ENCODE measurements around the gene ZNF195.

ZNF195 gene

DNA sequence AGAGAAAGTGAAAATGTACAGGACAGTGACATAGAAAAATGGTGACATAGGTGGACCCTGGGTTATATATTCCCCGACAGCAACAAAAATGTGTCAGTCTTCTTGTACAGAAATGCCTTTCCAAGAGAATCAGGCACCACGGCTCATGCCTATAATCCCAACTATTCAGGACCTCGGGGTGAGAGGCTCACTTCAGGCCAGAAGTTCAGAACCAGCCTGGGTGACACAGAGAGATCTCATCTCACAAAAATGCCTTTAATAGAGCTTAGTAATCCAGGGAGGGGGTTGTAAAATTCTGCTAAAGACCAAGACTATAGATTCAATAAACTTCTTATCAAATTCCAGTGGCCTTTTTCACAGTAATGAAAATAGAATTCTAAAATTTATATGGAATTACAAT is 10.7 kb downstream of the ZNF195 start:
- in situ Hi-C loops (cut with MboI; ENCODE audit: low pct_unique_long_range_greater_than_20kb, low sequenced_read_pairs, unreplicated experiment) = no loop called here
- TF ChIP-seq, protein P1, sequence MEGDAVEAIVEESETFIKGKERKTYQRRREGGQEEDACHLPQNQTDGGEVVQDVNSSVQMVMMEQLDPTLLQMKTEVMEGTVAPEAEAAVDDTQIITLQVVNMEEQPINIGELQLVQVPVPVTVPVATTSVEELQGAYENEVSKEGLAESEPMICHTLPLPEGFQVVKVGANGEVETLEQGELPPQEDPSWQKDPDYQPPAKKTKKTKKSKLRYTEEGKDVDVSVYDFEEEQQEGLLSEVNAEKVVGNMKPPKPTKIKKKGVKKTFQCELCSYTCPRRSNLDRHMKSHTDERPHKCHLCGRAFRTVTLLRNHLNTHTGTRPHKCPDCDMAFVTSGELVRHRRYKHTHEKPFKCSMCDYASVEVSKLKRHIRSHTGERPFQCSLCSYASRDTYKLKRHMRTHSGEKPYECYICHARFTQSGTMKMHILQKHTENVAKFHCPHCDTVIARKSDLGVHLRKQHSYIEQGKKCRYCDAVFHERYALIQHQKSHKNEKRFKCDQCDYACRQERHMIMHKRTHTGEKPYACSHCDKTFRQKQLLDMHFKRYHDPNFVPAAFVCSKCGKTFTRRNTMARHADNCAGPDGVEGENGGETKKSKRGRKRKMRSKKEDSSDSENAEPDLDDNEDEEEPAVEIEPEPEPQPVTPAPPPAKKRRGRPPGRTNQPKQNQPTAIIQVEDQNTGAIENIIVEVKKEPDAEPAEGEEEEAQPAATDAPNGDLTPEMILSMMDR (IDR thresholded peaks at IDR 0.05; ENCODE audit: extremely low read depth, insufficient read depth, missing control alignments) = no peak
- no peak for DNase-seq (ENCODE audit: low spot score)

DNA sequence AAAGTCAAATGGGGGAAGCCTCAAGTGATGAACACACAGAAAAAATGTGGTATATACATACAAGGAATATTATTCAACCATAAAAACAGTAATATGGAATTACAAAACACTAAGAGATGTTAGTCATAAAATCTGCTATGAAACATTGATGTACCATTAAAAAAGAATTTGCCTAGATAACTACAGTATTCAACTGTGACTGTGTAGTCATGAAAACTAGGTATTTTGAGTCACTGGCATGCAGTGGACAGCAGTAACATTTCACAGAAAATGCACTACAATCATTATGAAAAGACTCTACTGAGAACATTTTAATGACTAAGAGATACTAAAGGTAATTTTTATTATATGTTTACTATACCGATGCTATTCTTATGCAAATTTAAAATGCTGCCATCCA is 11.7 kb downstream of the ZNF195 start:
- TF ChIP-seq, protein P1 (IDR thresholded peaks at IDR 0.05; ENCODE audit: extremely low read depth, insufficient read depth, missing control alignments) = no peak
- DNase-seq (ENCODE audit: low spot score) = no peak
- in situ Hi-C loops (cut with MboI; ENCODE audit: low pct_unique_long_range_greater_than_20kb, low sequenced_read_pairs, unreplicated experiment) = no loop called here

DNA sequence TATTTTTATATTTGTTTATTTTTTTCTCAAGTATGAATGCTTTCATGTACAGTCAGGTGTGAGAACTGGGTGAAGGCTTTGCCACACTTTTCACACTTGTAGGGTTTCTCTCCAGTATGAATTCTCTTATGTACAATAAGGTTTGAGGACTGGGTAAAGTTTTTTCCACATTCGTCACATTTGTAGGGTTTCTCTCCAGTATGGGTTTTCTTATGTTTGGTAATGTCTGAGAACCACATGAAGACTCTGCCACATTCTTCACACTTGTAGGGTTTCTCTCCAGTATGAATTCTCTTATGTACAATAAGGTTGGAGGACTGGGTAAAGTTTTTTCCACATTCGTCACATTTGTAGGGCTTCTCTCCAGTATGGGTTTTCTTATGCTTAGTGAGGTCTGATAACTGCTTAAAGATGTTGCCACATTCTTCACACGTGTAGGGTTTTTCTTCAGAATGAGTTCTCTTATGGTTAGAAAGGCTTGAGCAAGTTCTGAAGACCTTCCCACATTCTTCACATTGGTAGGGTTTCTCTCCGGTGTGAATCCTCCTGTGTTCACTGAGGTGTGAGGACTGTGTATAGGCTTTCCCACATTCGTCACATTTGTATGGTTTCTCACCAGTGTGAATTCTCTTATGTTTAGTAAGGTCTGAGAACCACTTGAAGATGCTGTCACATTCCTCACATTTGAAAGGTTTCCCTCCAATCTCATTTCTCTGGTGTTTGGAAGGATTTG is 19.7 kb downstream of the ZNF195 start:
- DNase-seq (ENCODE audit: low spot score) = no peak
- in situ Hi-C loops (cut with MboI; ENCODE audit: low pct_unique_long_range_greater_than_20kb, low sequenced_read_pairs, unreplicated experiment) = no loop called here
- TF ChIP-seq, protein P1 (IDR thresholded peaks at IDR 0.05; ENCODE audit: extremely low read depth, insufficient read depth, missing control alignments) = no peak

DNA sequence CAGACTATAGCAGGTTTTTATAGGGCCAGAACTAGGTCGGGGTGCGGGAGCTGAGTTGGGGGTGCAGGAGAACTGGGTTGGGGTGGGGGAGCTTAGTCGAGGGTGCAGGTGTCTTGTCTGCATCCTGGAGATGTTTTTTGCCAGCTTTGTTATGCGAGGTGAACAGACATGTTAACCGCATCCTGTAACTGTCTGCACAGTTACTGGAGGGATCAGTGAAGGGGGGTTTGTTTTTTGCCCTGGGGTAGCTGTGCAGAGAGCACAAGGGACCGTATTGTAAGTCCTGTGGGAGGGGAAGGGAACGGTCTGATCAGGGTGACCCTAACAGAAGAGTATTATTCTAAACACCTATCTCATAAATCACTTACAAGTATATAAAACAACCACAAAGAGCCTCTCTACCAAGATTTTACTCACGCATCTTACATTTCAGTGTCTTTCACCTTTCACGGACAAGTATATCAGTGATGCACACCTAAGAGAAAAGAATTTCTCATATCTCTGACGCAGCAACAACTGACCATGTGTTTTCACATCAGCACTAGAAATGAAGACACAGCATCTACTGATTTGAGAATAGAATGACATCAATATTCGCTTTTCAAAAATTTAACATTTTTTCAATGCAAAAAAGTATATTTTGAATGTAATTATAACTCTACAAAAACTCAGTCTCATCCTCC is 20.8 kb downstream of the ZNF195 start:
- DNase-seq (ENCODE audit: low spot score) = no peak
- TF ChIP-seq, protein P1 (IDR thresholded peaks at IDR 0.05; ENCODE audit: extremely low read depth, insufficient read depth, missing control alignments) = no peak
- in situ Hi-C loops (cut with MboI; ENCODE audit: low pct_unique_long_range_greater_than_20kb, low sequenced_read_pairs, unreplicated experiment) = no loop called here

GRCh38 chr11:3357302-3357701 is 21.6 kb downstream of the ZNF195 start:
- TF ChIP-seq, protein P1 (IDR thresholded peaks at IDR 0.05; ENCODE audit: extremely low read depth, insufficient read depth, missing control alignments) = no peak
- in situ Hi-C loops (cut with MboI; ENCODE audit: low pct_unique_long_range_greater_than_20kb, low sequenced_read_pairs, unreplicated experiment) = no loop called here
- no peak for DNase-seq (ENCODE audit: low spot score)

- no peak for DNase-seq (ENCODE audit: low spot score)
- TF ChIP-seq, protein P1 (IDR thresholded peaks at IDR 0.05; ENCODE audit: extremely low read depth, insufficient read depth, missing control alignments) = no peak
- in situ Hi-C loops (cut with MboI; ENCODE audit: low pct_unique_long_range_greater_than_20kb, low sequenced_read_pairs, unreplicated experiment) = no loop called here
These were observed 22.1 kb downstream of the ZNF195 start for GRCh38 chr11:3356858-3357257.
